Thoracic aorta (tissue), 2 donors: Measurements from ENCODE around the gene KREMEN2. TPM values are rescaled to one million over a fixed set of nuclear protein-coding genes. Genes with fewer than 3 reads are reported as not detected.

Experiments
- ATAC-seq: fragments of 150-250 bp; one replicate; pipeline ENCODE4 v1.8.0; 2017; ENCODE audit warnings: low read depth; ENCODE audit not compliant: insufficient number of reproducible peaks, low FRiP score
- DNase-seq: peaks from one replicate; pipeline ENCODE4 v3.0.0-alpha.2; 2020; ENCODE audit warnings: low spot score
- H3K27ac ChIP-seq, 2 donors: fragments of 200-600 bp; sonication (generic); 1 replicate in 1 of 2; 2 replicates in 1 of 2; pipeline ENCODE4 v1.5.1; 2016; ENCODE audit warnings: mild to moderate bottlenecking in 2 of 2, moderate library complexity in 2 of 2
- H3K27me3 ChIP-seq: fragments of 200-600 bp; sonication (generic); replicated peaks from 2 replicates; pipeline ENCODE4 v1.6.0; 2016; ENCODE audit warnings: mild to moderate bottlenecking; ENCODE audit not compliant: insufficient read depth
- H3K36me3 ChIP-seq: fragments of 200-600 bp; sonication (generic); one replicate; pipeline ENCODE4 v1.5.1; 2016
- H3K4me1 ChIP-seq, 2 donors: fragments of 200-600 bp; sonication (generic); 1 replicate in 1 of 2; 2 replicates in 1 of 2; pipeline versions ENCODE4 v1.5.1 to v1.6.0; 2016; ENCODE audit warnings: low read depth in 2 of 2, mild to moderate bottlenecking in 1 of 2; ENCODE audit not compliant: control insufficient read depth in 1 of 2
- H3K4me3 ChIP-seq: fragments of 200-600 bp; sonication (generic); 2 replicates; pipeline ENCODE4 v1.5.1; 2016; ENCODE audit warnings: mild to moderate bottlenecking
- H3K9me3 ChIP-seq: fragments of 200-600 bp; sonication (generic); 2 replicates; pipeline ENCODE4 v1.5.1; 2016
- CTCF ChIP-seq: fragments of 200-600 bp; sonication (generic); IDR thresholded peaks from one replicate; pipeline ENCODE4 v1.5.1; 2019; ENCODE audit warnings: antibody characterized with exemption
- total RNA-seq, 2 donors: library from RNA; depleted of rRNA; stranded (reverse); fragments of >200 nt; gene quantifications; one replicate each; pipeline versions ENCODE4 v1.1.0 to v1.2.3, GENCODE V29; 2016

KREMEN2 gene
- total RNA-seq, 2 donors from 2014 or later: not detected

- Histone ChIP-seq H3K4me1 (peaks cover 0 to 2% of the 10 kb centered on the region in 2 donors), H3K27ac (no peak overlapping the region), H3K27me3 (no peaks in the 10 kb centered on the region), H3K36me3 (no peaks in the 10 kb centered on the region), H3K9me3 (no peaks in the 10 kb centered on the region), H3K4me3 (no peak overlapping the region)
- ATAC-seq (no peak), DNase-seq (no peak)
- TF ChIP-seq CTCF: no peak
Observed at GRCh38 chr16:3000540-3000939, 36.5 kb downstream of the KREMEN2 start.

- no peak for TF ChIP-seq CTCF
- H3K27ac ChIP-seq: no peak overlapping the region
- no peaks in the 10 kb centered on the region for H3K27me3 ChIP-seq
- no peak overlapping the region for H3K4me3 ChIP-seq
- H3K9me3 ChIP-seq: no peaks in the 10 kb centered on the region
- DNase-seq (no peak), ATAC-seq (no peak)
- peaks cover 0 to 2% of the 10 kb centered on the region in 2 donors for H3K4me1 ChIP-seq
- no peaks in the 10 kb centered on the region for H3K36me3 ChIP-seq
Observed at GRCh38 chr16:3001316-3001715, 37.2 kb downstream of the KREMEN2 start.

DNA sequence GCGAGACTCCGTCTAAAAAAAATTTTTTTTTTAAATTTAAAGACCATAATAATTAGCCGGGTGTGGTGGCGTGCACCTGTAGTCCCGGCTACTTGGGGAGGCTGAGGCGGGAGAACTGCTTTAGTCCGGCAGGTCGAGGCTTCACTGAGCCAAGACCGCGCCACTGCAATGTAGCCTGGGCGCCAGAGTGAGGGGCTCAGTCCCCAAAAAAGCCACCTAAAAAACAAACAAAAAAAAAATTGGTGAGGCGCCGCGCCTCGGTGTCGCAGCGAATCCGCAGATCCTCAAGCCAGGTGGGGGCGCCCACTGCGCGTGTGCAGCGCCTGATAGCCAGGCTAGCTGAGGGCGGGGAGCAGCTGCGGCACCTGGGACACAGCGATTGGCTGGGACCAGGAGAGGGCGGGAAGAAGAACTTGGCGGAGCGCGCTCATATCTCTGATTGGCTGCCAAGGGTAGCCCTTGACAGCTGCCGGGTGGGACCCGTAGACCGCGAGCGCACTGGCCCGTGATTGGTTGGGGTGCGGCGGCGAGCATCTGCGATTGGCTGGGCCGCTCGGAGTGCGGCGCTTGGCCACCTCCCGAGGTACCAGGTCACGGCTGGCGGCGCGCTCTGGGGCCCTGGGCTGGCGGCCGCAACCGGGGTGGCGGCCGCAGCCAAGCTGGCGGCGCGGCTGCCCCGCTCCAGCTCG, 39.7 kb downstream of the KREMEN2 start:
- no peak overlapping the region for H3K4me3 ChIP-seq
- H3K9me3 ChIP-seq: no peaks in the 10 kb centered on the region
- peak; percentile 92 for ATAC-seq
- H3K36me3 ChIP-seq: no peaks in the 10 kb centered on the region
- H3K27me3 ChIP-seq: peaks cover 6% of the 10 kb centered on the region
- H3K27ac ChIP-seq: no peak overlapping the region
- peaks cover 0 to 2% of the 10 kb centered on the region in 2 donors for H3K4me1 ChIP-seq
- TF ChIP-seq CTCF: peak; percentile 29
- peak; percentile 83 for DNase-seq

GRCh38 chr16:3004319-3004718, 40.2 kb downstream of the KREMEN2 start:
- H3K27me3 ChIP-seq: peaks cover 12% of the 10 kb centered on the region
- no peak overlapping the region for H3K4me3 ChIP-seq
- H3K9me3 ChIP-seq: no peaks in the 10 kb centered on the region
- TF ChIP-seq CTCF: no peak
- peaks cover 0 to 2% of the 10 kb centered on the region in 2 donors for H3K4me1 ChIP-seq
- H3K27ac ChIP-seq: no peak overlapping the region
- no peaks in the 10 kb centered on the region for H3K36me3 ChIP-seq
- peak; percentile 5 for ATAC-seq
- DNase-seq: no peak

DNA sequence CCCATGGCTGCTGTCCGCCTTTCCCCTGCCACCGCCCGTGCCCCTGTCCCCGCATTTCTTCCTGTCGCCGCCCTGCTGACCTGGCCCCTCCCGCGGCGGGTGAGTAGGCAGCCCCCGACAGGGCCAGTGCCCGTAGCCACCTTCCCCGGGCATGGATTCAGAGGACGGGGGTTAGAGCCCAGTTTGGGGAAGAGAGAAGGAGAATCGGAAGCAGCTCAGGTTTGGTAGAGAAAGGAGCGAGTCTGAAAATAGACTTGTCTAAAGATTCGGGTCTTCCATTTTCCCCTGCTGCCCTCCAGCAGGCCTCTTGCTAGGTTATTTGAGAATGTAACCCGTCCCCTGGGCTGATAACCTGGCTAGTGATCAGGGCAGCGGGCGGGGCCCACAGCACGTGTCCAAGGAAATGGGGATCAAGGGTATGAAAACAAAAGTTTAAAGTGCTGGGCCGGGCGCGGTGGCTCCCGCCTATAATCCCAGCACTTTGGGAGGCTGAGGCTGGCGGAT, 40.8 kb downstream of the KREMEN2 start:
- H3K9me3 ChIP-seq: no peaks in the 10 kb centered on the region
- H3K4me3 ChIP-seq: peak overlapping the region; percentile 58
- no peaks in the 10 kb centered on the region for H3K36me3 ChIP-seq
- TF ChIP-seq CTCF: no peak
- DNase-seq (no peak), ATAC-seq (no peak)
- peaks cover 15% of the 10 kb centered on the region for H3K27me3 ChIP-seq
- peaks cover 0 to 2% of the 10 kb centered on the region in 2 donors for H3K4me1 ChIP-seq
- H3K27ac ChIP-seq: no peak overlapping the region
